PC-9 (cell line): ENCODE measurements around the gene CXCL12. TPM values are rescaled to one million over a fixed set of nuclear protein-coding genes. Genes with fewer than 3 reads are reported as not detected.

Source experiments
- BruUV-seq: library from RNA; stranded (reverse); fragments of 400-500 nt; replicated peaks from 2 replicates; lab custom pipeline; 2021; lab: Mats Ljungman, UMichigan
- CTCF ChIA-PET: fragments of 300-600 bp; sonication (Branson Sonifier 250); formaldehyde crosslinking; loops from one replicate; lab custom pipeline; 2022; ENCODE audit warnings: antibody characterized with exemption; lab: Charles Lee
- POLR2A ChIA-PET: fragments of 300-600 bp; sonication (Branson Sonifier 250); formaldehyde crosslinking; loops from one replicate; lab custom pipeline; 2022; ENCODE audit warnings: antibody characterized with exemption; ENCODE audit not compliant: unreplicated experiment; lab: Charles Lee
- DNase-seq, 2 experiments: peaks; one replicate each; pipeline versions ENCODE4 v3.0.0 to v3.0.0-alpha.2; 2015 to 2022; ENCODE audit warnings: mixed read lengths in 1 of 2
- H2AFZ ChIP-seq: fragments of 200-600 bp; sonication (generic); 2 replicates; pipeline ENCODE4 v1.8.1; 2017; ENCODE audit warnings: antibody characterized with exemption
- H3F3A ChIP-seq: fragments of 200-600 bp; sonication (generic); 2 replicates; pipeline ENCODE4 v1.8.1; 2017; ENCODE audit warnings: antibody characterized with exemption, mild to moderate bottlenecking, low read depth; ENCODE audit not compliant: insufficient read depth
- H3K27ac ChIP-seq: fragments of 200-600 bp; sonication (generic); 2 replicates; pipeline ENCODE4 v1.6.1; 2016; ENCODE audit warnings: mixed run types
- H3K27me3 ChIP-seq: fragments of 200-600 bp; sonication (generic); 2 replicates; pipeline ENCODE4 v1.6.1; 2016; ENCODE audit warnings: low read depth, mixed run types; ENCODE audit not compliant: insufficient read depth
- H3K36me3 ChIP-seq: fragments of 200-600 bp; sonication (generic); 2 replicates; pipeline ENCODE4 v1.6.1; 2016; ENCODE audit warnings: low read depth, mixed run types
- H3K4me1 ChIP-seq: fragments of 200-600 bp; sonication (generic); replicated peaks from 2 replicates; pipeline ENCODE4 v1.6.1; 2016; ENCODE audit warnings: mixed run types; ENCODE audit not compliant: insufficient read depth
- H3K4me2 ChIP-seq: fragments of 200-600 bp; sonication (generic); 2 replicates; pipeline ENCODE4 v1.6.1; 2017; ENCODE audit warnings: mixed run types
- H3K4me3 ChIP-seq: fragments of 200-600 bp; sonication (generic); 2 replicates; pipeline ENCODE4 v1.6.1; 2016; ENCODE audit warnings: mixed run types
- H3K79me2 ChIP-seq: fragments of 200-600 bp; sonication (generic); 2 replicates; pipeline ENCODE4 v1.6.1; 2017; ENCODE audit warnings: low read depth, mixed run types
- H3K9me2 ChIP-seq: fragments of 200-600 bp; sonication (generic); 2 replicates; pipeline ENCODE4 v1.8.1; 2017; ENCODE audit warnings: mild to moderate bottlenecking; ENCODE audit not compliant: insufficient read depth
- H3K9me3 ChIP-seq: fragments of 200-600 bp; sonication (generic); 2 replicates; pipeline ENCODE4 v1.8.1; 2016; ENCODE audit warnings: low read depth; ENCODE audit not compliant: insufficient read depth
- H4K20me1 ChIP-seq: fragments of 200-600 bp; sonication (generic); 2 replicates; pipeline ENCODE4 v1.8.1; 2017; ENCODE audit not compliant: insufficient read depth
- CTCF ChIP-seq: fragments of 200-600 bp; sonication (generic); conservative IDR thresholded peaks from 2 replicates; pipeline ENCODE4 v1.6.1; 2017; ENCODE audit warnings: mixed run types, antibody characterized with exemption, mild to moderate bottlenecking, moderate library complexity
- EZH2 ChIP-seq: fragments of 200-600 bp; sonication (generic); IDR thresholded peaks from 2 replicates; pipeline ENCODE4 v1.8.0; 2017; ENCODE audit warnings: antibody characterized with exemption, low read depth
- intact Hi-C: fragments of 100-400 bp; cut with micrococcal nuclease; formaldehyde crosslinking; loops from one replicate; pipeline ENCODE4 v1.10.0; 2022; ENCODE audit not compliant: unreplicated experiment
- total RNA-seq: library from RNA; stranded (reverse); gene quantifications from 2 replicates; pipeline ENCODE4 v1.2.3, GENCODE V29; 2021

The CXCL12 gene
- total RNA-seq, 1 experiment from 2014 or later: not detected

- Histone ChIP-seq H3K9me2 (no peaks in the 10 kb centered on the region), H3K79me2 (no peaks in the 10 kb centered on the region), H3K27ac (no peak overlapping the region), H4K20me1 (no peaks in the 10 kb centered on the region), H3K4me2 (no peak overlapping the region), H3K36me3 (no peaks in the 10 kb centered on the region), H3F3A (no peaks in the 10 kb centered on the region), H2AFZ (no peak overlapping the region), H3K4me3 (no peak overlapping the region), H3K9me3 (no peaks in the 10 kb centered on the region), H3K27me3 (peaks cover 33% of the 10 kb centered on the region), H3K4me1 (no peaks in the 10 kb centered on the region)
- POLR2A ChIA-PET: no interaction called here
- DNase-seq: no peak
- TF ChIP-seq CTCF (no peak), EZH2 (no peak)
- intact Hi-C loops: no loop called here
- CTCF ChIA-PET: no interaction called here
- no TSS peak for BruUV-seq
Observed at GRCh38 chr10:44363716-44364115, 21.2 kb downstream of the CXCL12 start.

- no peaks in the 10 kb centered on the region for H3K79me2 ChIP-seq
- no peaks in the 10 kb centered on the region for H3K4me1 ChIP-seq
- H3K4me2 ChIP-seq: no peak overlapping the region
- H3K27ac ChIP-seq: no peak overlapping the region
- H3K9me3 ChIP-seq: no peaks in the 10 kb centered on the region
- H4K20me1 ChIP-seq: no peaks in the 10 kb centered on the region
- no peak for DNase-seq
- H3K9me2 ChIP-seq: no peaks in the 10 kb centered on the region
- CTCF ChIA-PET: no interaction called here
- H2AFZ ChIP-seq: no peak overlapping the region
- no peak for TF ChIP-seq CTCF
- TF ChIP-seq EZH2: no peak
- BruUV-seq: no TSS peak
- POLR2A ChIA-PET: no interaction called here
- H3K27me3 ChIP-seq: peaks cover 33% of the 10 kb centered on the region
- H3K4me3 ChIP-seq: no peak overlapping the region
- H3K36me3 ChIP-seq: no peaks in the 10 kb centered on the region
- intact Hi-C loops: no loop called here
- no peaks in the 10 kb centered on the region for H3F3A ChIP-seq
Observed at GRCh38 chr10:44362866-44363711, 21.8 kb downstream of the CXCL12 start.

GRCh38 chr10:44361109-44361508 is 23.8 kb downstream of the CXCL12 start:
- no peaks in the 10 kb centered on the region for H3K36me3 ChIP-seq
- no peaks in the 10 kb centered on the region for H3K4me1 ChIP-seq
- H3F3A ChIP-seq: no peaks in the 10 kb centered on the region
- H3K79me2 ChIP-seq: no peaks in the 10 kb centered on the region
- CTCF ChIA-PET: no interaction called here
- TF ChIP-seq CTCF (no peak), EZH2 (no peak)
- POLR2A ChIA-PET: no interaction called here
- H3K4me3 ChIP-seq: no peak overlapping the region
- intact Hi-C loops: no loop called here
- H4K20me1 ChIP-seq: no peaks in the 10 kb centered on the region; the same call in 1 of the 2 replicates
- H2AFZ ChIP-seq: no peak overlapping the region
- peaks cover 34% of the 10 kb centered on the region for H3K27me3 ChIP-seq
- no peak overlapping the region for H3K27ac ChIP-seq
- no peaks in the 10 kb centered on the region for H3K9me3 ChIP-seq
- DNase-seq: no peak
- no peak overlapping the region for H3K4me2 ChIP-seq
- BruUV-seq: no TSS peak
- H3K9me2 ChIP-seq: no peaks in the 10 kb centered on the region
